VCaP (cell line): ENCODE measurements around the gene SLC22A14.

Experiments
- H3K27ac ChIP-seq: fragments of 450-650 bp; 2 replicates; pipeline ENCODE4 v1.5.1; 2017
- CTCF ChIP-seq: fragments of 450-650 bp; conservative IDR thresholded peaks from 2 replicates; pipeline ENCODE4 v1.5.1; 2017; ENCODE audit warnings: mild to moderate bottlenecking, moderate library complexity

The SLC22A14 gene

DNA sequence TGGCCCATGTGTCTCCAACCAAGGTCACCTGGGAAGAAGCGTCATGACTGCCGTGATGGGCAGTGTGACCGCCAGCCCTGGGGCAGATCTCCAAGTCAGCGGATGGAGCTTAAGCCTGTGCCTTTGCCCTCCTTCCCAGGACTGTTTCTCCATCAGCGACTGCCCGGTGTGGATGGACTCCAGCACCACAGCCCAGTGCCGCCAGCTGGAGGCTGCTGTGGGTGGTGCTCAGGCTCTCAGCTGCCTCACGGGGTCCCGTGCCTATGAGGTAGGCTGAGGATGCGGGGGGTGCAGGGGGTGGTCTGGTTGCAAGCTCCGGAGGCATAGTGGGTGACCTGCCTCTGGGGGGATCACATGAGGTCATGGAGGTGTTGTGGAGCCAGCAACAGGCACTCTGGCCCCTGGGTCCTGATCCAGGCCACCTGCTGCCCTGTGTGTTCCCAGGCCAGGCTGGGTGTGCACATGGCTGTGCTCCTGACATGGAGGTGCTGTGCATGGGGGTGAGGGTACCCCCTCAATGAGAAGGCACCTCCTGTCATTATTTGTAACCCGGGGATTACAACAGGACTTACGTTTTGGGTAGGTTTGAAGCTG, 83.5 kb downstream of the SLC22A14 start:
- no peak for TF ChIP-seq CTCF
- H3K27ac ChIP-seq: no peak overlapping the region

DNA sequence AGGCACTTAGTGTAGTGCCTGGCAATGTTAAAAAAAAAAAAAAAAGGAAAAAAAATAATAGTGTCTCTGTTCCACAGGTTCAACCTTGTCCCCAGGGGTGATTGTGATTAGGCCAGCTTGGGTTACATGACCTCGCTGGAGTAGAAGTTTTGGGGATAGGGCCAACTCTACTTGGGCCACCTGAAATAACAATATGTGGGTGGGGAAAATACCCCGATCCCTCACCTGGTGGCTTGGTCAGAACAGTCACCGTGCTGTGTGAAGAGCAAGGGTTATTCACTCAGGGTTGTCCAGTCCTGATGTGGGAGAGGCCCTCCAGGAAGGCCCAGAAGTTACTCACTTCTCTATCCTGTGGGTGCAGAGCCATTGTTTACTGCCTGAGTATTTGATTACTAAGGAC, 84.0 kb downstream of the SLC22A14 start:
- no peak overlapping the region for H3K27ac ChIP-seq
- no peak for TF ChIP-seq CTCF

DNA sequence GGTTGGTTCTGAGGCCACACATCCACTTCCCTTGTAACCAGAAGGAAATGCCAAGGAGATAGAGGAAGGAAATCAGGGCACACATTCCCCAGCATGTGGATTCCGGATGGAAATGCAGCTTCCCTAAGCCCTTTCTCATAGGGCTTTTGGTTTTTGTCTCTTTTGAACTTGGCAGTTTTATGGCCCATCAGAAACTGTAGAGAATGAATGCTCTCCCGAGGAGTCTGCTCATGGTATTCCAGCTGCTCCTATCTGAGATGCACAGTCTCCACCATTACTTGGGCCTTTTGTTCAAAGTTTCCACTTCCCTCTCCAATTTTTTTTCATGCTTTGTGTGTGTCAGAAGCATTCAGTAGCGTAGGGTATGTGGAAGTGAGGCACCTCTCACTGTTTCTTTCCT, 85.7 kb downstream of the SLC22A14 start:
- no peak for TF ChIP-seq CTCF
- no peak overlapping the region for H3K27ac ChIP-seq
